ENCODE measurements around the gene NWD2. TPM values are rescaled to one million over a fixed set of nuclear protein-coding genes. Genes with fewer than 3 reads are reported as not detected.

NWD2 gene
- total and polyA plus RNA-seq, 5 donors from 2014 or later = not detected

GRCh38 chr4:37223732-37224131 lies 20.8 kb upstream of the NWD2 start:
- no peaks in the 10 kb centered on the region for H3K9me3 ChIP-seq (ENCODE audit: control insufficient read depth in 2 of 2, low read length in 2 of 2)
- Mint-ChIP-seq H3K27ac (no peak overlapping the region), H3K27me3 (peaks cover 2% of the 10 kb centered on the region), H3K36me3 (no peaks in the 10 kb centered on the region), H3K4me3 (no peak overlapping the region), H3K9me3 (peaks cover 0 to 2% (median 0%) of the 10 kb centered on the region in 7 donors), H3K4me1 (no peaks in the 10 kb centered on the region)
- ATAC-seq (ENCODE audit: low read depth in 2 of 2) = no peak
- DNase-seq = no peak
- no peak overlapping the region for H3K27ac ChIP-seq (ENCODE audit: insufficient read depth, low read length, poor library complexity, severe bottlenecking)
- H3K4me1 ChIP-seq (ENCODE audit: control insufficient read depth, insufficient read depth, low read length, poor library complexity, severe bottlenecking) = no peaks in the 10 kb centered on the region
- H3K27me3 ChIP-seq (ENCODE audit: control insufficient read depth, insufficient read depth, low read length) = no peaks in the 10 kb centered on the region
- H3K4me3 ChIP-seq (ENCODE audit: low read depth, low read length) = no peak overlapping the region
- H3K36me3 ChIP-seq (ENCODE audit: control insufficient read depth, insufficient read depth, low read length) = no peaks in the 10 kb centered on the region

GRCh38 chr4:37224854-37225253 lies 19.7 kb upstream of the NWD2 start:
- Histone ChIP-seq H3K4me3 (ENCODE audit: low read depth, low read length) (no peak overlapping the region), H3K27me3 (ENCODE audit: control insufficient read depth, insufficient read depth, low read length) (no peaks in the 10 kb centered on the region), H3K36me3 (ENCODE audit: control insufficient read depth, insufficient read depth, low read length) (no peaks in the 10 kb centered on the region), H3K9me3 (ENCODE audit: control insufficient read depth in 2 of 2, low read length in 2 of 2) (no peaks in the 10 kb centered on the region), H3K4me1 (ENCODE audit: control insufficient read depth, insufficient read depth, low read length, poor library complexity, severe bottlenecking) (no peaks in the 10 kb centered on the region), H3K27ac (ENCODE audit: insufficient read depth, low read length, poor library complexity, severe bottlenecking) (no peak overlapping the region)
- ATAC-seq (ENCODE audit: low read depth in 2 of 2) (no peak), DNase-seq (no peak)
- no peak overlapping the region for H3K27ac Mint-ChIP-seq
- no peaks in the 10 kb centered on the region for H3K27me3 Mint-ChIP-seq
- no peaks in the 10 kb centered on the region for H3K4me1 Mint-ChIP-seq
- H3K9me3 Mint-ChIP-seq = peaks cover 0 to 2% (median 0%) of the 10 kb centered on the region in 7 donors
- no peak overlapping the region for H3K4me3 Mint-ChIP-seq
- H3K36me3 Mint-ChIP-seq = no peaks in the 10 kb centered on the region

- Mint-ChIP-seq H3K4me3 (no peak overlapping the region), H3K27me3 (no peaks in the 10 kb centered on the region), H3K4me1 (no peaks in the 10 kb centered on the region), H3K9me3 (peaks cover 0 to 2% (median 0%) of the 10 kb centered on the region in 7 donors), H3K36me3 (no peaks in the 10 kb centered on the region), H3K27ac (no peak overlapping the region)
- Histone ChIP-seq H3K4me3 (ENCODE audit: low read depth, low read length) (no peak overlapping the region), H3K27ac (ENCODE audit: insufficient read depth, low read length, poor library complexity, severe bottlenecking) (no peak overlapping the region), H3K4me1 (ENCODE audit: control insufficient read depth, insufficient read depth, low read length, poor library complexity, severe bottlenecking) (no peaks in the 10 kb centered on the region), H3K9me3 (ENCODE audit: control insufficient read depth in 2 of 2, low read length in 2 of 2) (no peaks in the 10 kb centered on the region), H3K36me3 (ENCODE audit: control insufficient read depth, insufficient read depth, low read length) (no peaks in the 10 kb centered on the region), H3K27me3 (ENCODE audit: control insufficient read depth, insufficient read depth, low read length) (no peaks in the 10 kb centered on the region)
- DNase-seq (no peak), ATAC-seq (ENCODE audit: low read depth in 2 of 2) (no peak)
Observed at GRCh38 chr4:37225778-37226177, 18.8 kb upstream of the NWD2 start.

- H3K27me3 Mint-ChIP-seq = no peaks in the 10 kb centered on the region
- H3K4me1 Mint-ChIP-seq = no peaks in the 10 kb centered on the region
- no peaks in the 10 kb centered on the region for H3K36me3 ChIP-seq (ENCODE audit: control insufficient read depth, insufficient read depth, low read length)
- no peak overlapping the region for H3K27ac Mint-ChIP-seq
- DNase-seq (no peak), ATAC-seq (ENCODE audit: low read depth in 2 of 2) (no peak)
- H3K9me3 ChIP-seq (ENCODE audit: control insufficient read depth in 2 of 2, low read length in 2 of 2) = no peaks in the 10 kb centered on the region
- no peak overlapping the region for H3K4me3 Mint-ChIP-seq
- no peaks in the 10 kb centered on the region for H3K4me1 ChIP-seq (ENCODE audit: control insufficient read depth, insufficient read depth, low read length, poor library complexity, severe bottlenecking)
- no peak overlapping the region for H3K27ac ChIP-seq (ENCODE audit: insufficient read depth, low read length, poor library complexity, severe bottlenecking)
- no peaks in the 10 kb centered on the region for H3K36me3 Mint-ChIP-seq
- H3K9me3 Mint-ChIP-seq = peaks cover 0 to 4% (median 0%) of the 10 kb centered on the region in 7 donors
- H3K4me3 ChIP-seq (ENCODE audit: low read depth, low read length) = no peak overlapping the region
- H3K27me3 ChIP-seq (ENCODE audit: control insufficient read depth, insufficient read depth, low read length) = peaks cover 2% of the 10 kb centered on the region
Observed at GRCh38 chr4:37232315-37232714, 12.2 kb upstream of the NWD2 start.

- H3K27me3 Mint-ChIP-seq = peaks cover 14% of the 10 kb centered on the region
- no peak overlapping the region for H3K4me3 Mint-ChIP-seq
- no peaks in the 10 kb centered on the region for H3K4me1 Mint-ChIP-seq
- H3K9me3 Mint-ChIP-seq = peaks cover 0 to 3% (median 2%) of the 10 kb centered on the region in 7 donors
- H3K27me3 ChIP-seq (ENCODE audit: control insufficient read depth, insufficient read depth, low read length) = peaks cover 5% of the 10 kb centered on the region
- no peak overlapping the region for H3K4me3 ChIP-seq (ENCODE audit: low read depth, low read length)
- H3K27ac Mint-ChIP-seq = no peak overlapping the region
- ATAC-seq (ENCODE audit: low read depth in 2 of 2) (no peak), DNase-seq (no peak)
- H3K9me3 ChIP-seq (ENCODE audit: control insufficient read depth in 2 of 2, low read length in 2 of 2) = no peaks in the 10 kb centered on the region
- no peaks in the 10 kb centered on the region for H3K36me3 ChIP-seq (ENCODE audit: control insufficient read depth, insufficient read depth, low read length)
- H3K4me1 ChIP-seq (ENCODE audit: control insufficient read depth, insufficient read depth, low read length, poor library complexity, severe bottlenecking) = no peaks in the 10 kb centered on the region
- no peaks in the 10 kb centered on the region for H3K36me3 Mint-ChIP-seq
- no peak overlapping the region for H3K27ac ChIP-seq (ENCODE audit: insufficient read depth, low read length, poor library complexity, severe bottlenecking)
Observed at GRCh38 chr4:37236165-37236564, 8.4 kb upstream of the NWD2 start.

- Mint-ChIP-seq H3K27me3 (peaks cover 42% of the 10 kb centered on the region), H3K4me3 (no peak overlapping the region), H3K4me1 (no peaks in the 10 kb centered on the region), H3K27ac (no peak overlapping the region), H3K36me3 (no peaks in the 10 kb centered on the region), H3K9me3 (peaks cover 0 to 7% (median 2%) of the 10 kb centered on the region in 7 donors)
- ATAC-seq (ENCODE audit: low read depth in 2 of 2) (no peak), DNase-seq (no peak)
- Histone ChIP-seq H3K27me3 (ENCODE audit: control insufficient read depth, insufficient read depth, low read length) (peaks cover 3% of the 10 kb centered on the region), H3K4me3 (ENCODE audit: low read depth, low read length) (no peak overlapping the region), H3K4me1 (ENCODE audit: control insufficient read depth, insufficient read depth, low read length, poor library complexity, severe bottlenecking) (no peaks in the 10 kb centered on the region), H3K27ac (ENCODE audit: insufficient read depth, low read length, poor library complexity, severe bottlenecking) (no peak overlapping the region), H3K36me3 (ENCODE audit: control insufficient read depth, insufficient read depth, low read length) (no peaks in the 10 kb centered on the region), H3K9me3 (ENCODE audit: control insufficient read depth in 2 of 2, low read length in 2 of 2) (no peaks in the 10 kb centered on the region)
Observed at GRCh38 chr4:37241647-37242046, 2.9 kb upstream of the NWD2 start.

GRCh38 chr4:37243051-37243450 lies 1.5 kb upstream of the NWD2 start:
- ATAC-seq (ENCODE audit: low read depth in 2 of 2) = no peak
- Histone ChIP-seq H3K9me3 (ENCODE audit: control insufficient read depth in 2 of 2, low read length in 2 of 2) (no peaks in the 10 kb centered on the region), H3K4me3 (ENCODE audit: low read depth, low read length) (no peak overlapping the region), H3K27me3 (ENCODE audit: control insufficient read depth, insufficient read depth, low read length) (peaks cover 3% of the 10 kb centered on the region), H3K27ac (ENCODE audit: insufficient read depth, low read length, poor library complexity, severe bottlenecking) (no peak overlapping the region), H3K4me1 (ENCODE audit: control insufficient read depth, insufficient read depth, low read length, poor library complexity, severe bottlenecking) (no peaks in the 10 kb centered on the region), H3K36me3 (ENCODE audit: control insufficient read depth, insufficient read depth, low read length) (no peaks in the 10 kb centered on the region)
- H3K27me3 Mint-ChIP-seq = peaks cover 49% of the 10 kb centered on the region
- H3K4me3 Mint-ChIP-seq = no peak overlapping the region
- H3K36me3 Mint-ChIP-seq = no peaks in the 10 kb centered on the region
- H3K4me1 Mint-ChIP-seq = no peaks in the 10 kb centered on the region
- H3K9me3 Mint-ChIP-seq = peaks cover 0 to 7% (median 0%) of the 10 kb centered on the region in 7 donors
- DNase-seq = no peak
- H3K27ac Mint-ChIP-seq = no peak overlapping the region

GRCh38 chr4:37243722-37244582 lies 591 bp upstream of the NWD2 start:
- ATAC-seq (ENCODE audit: low read depth in 2 of 2) (no peak), DNase-seq (peak in 1 of 3 donors; percentile 9)
- peaks cover 0 to 7% (median 0%) of the 10 kb centered on the region in 7 donors for H3K9me3 Mint-ChIP-seq
- H3K27ac Mint-ChIP-seq = no peak overlapping the region
- peaks cover 48% of the 10 kb centered on the region for H3K27me3 Mint-ChIP-seq
- no peak overlapping the region for H3K4me3 Mint-ChIP-seq
- Histone ChIP-seq H3K27ac (ENCODE audit: insufficient read depth, low read length, poor library complexity, severe bottlenecking) (no peak overlapping the region), H3K9me3 (ENCODE audit: control insufficient read depth in 2 of 2, low read length in 2 of 2) (no peaks in the 10 kb centered on the region), H3K36me3 (ENCODE audit: control insufficient read depth, insufficient read depth, low read length) (no peaks in the 10 kb centered on the region), H3K27me3 (ENCODE audit: control insufficient read depth, insufficient read depth, low read length) (peaks cover 3% of the 10 kb centered on the region), H3K4me1 (ENCODE audit: control insufficient read depth, insufficient read depth, low read length, poor library complexity, severe bottlenecking) (no peaks in the 10 kb centered on the region), H3K4me3 (ENCODE audit: low read depth, low read length) (no peak overlapping the region)
- H3K36me3 Mint-ChIP-seq = no peaks in the 10 kb centered on the region
- H3K4me1 Mint-ChIP-seq = no peaks in the 10 kb centered on the region
